Transverse colon (tissue), 4 donors: ENCODE data around the gene AHSP. TPM values are rescaled to one million over a fixed set of nuclear protein-coding genes. Genes with fewer than 3 reads are reported as not detected.

Source experiments
- DNase-seq: peaks from one replicate; pipeline ENCODE4 v3.0.0-alpha.2; 2019
- H3K27ac ChIP-seq, 4 donors: fragments of 200-600 bp; sonication (generic); 2 replicates each; pipeline ENCODE4 v1.5.1; 2016 to 2018; ENCODE audit warnings: inconsistent platforms in 4 of 4
- H3K27me3 ChIP-seq: fragments of 200-600 bp; sonication (generic); 2 replicates; pipeline ENCODE4 v1.5.1; 2017; ENCODE audit warnings: inconsistent platforms
- H3K36me3 ChIP-seq, 4 donors: fragments of 200-600 bp; sonication (generic); 2 replicates each; pipeline ENCODE4 v1.5.1; 2017 to 2019; ENCODE audit warnings: inconsistent platforms in 4 of 4
- H3K4me1 ChIP-seq, 4 donors: fragments of 200-600 bp; sonication (generic); 2 replicates each; pipeline ENCODE4 v1.5.1; 2017 to 2020; ENCODE audit warnings: inconsistent platforms in 4 of 4
- H3K4me3 ChIP-seq, 4 donors: fragments of 200-600 bp; sonication (generic); 1 replicate in 1 of 4; 2 replicates in 3 of 4; pipeline versions ENCODE4 v1.5.1 to v1.6.1; 2017 to 2019; ENCODE audit warnings: inconsistent platforms in 4 of 4
- H3K9me3 ChIP-seq, 2 donors: fragments of 200-600 bp; sonication (generic); 2 replicates each; pipeline ENCODE4 v1.5.1; 2017 to 2019; ENCODE audit warnings: inconsistent platforms in 2 of 2
- EP300 ChIP-seq: sonication (generic); formaldehyde crosslinking; IDR thresholded peaks from one replicate; pipeline ENCODE4 v1.6.1; 2017; ENCODE audit warnings: antibody characterized with exemption, low read depth
- POLR2A ChIP-seq: fragments of 450-650 bp; IDR thresholded peaks from one replicate; pipeline ENCODE4 v1.6.1; 2016; ENCODE audit warnings: antibody characterized with exemption, mild to moderate bottlenecking, moderate library complexity
- POLR2AphosphoS5 ChIP-seq, 3 donors: sonication (generic); formaldehyde crosslinking; IDR thresholded peaks; one replicate each; pipeline ENCODE4 v1.6.1; 2016; ENCODE audit warnings: antibody characterized with exemption in 3 of 3
- WGBS, 2 donors: methylation state at CpG; one replicate each; pipeline ENCODE4 v1.1.5; 2018; ENCODE audit warnings: low coverage in 1 of 2; 5-methylcytosine and 5-hydroxymethylcytosine counted together
- in situ Hi-C, 4 donors: fragments of 200-750 bp; cut with MboI; loops; one replicate each; pipeline versions ENCODE4 v1.15.0 to v1.15.1; 2017; ENCODE audit warnings: low sequenced_read_pairs in 3 of 4, low pct_ligation_motif_present in 1 of 4, low pct_unique_long_range_greater_than_20kb in 1 of 4
- intact Hi-C: fragments of 100-400 bp; cut with DNase I; formaldehyde crosslinking; loops from one replicate; pipeline ENCODE4 v1.15.1; 2023; ENCODE audit warnings: low total_unique reads
- total RNA-seq, 4 donors: library from RNA; depleted of rRNA; stranded (reverse); fragments of >200 nt; gene quantifications; one replicate each; pipeline ENCODE4 v1.1.0, GENCODE V29; 2016
- TF ChIP-seq, protein P1 (sequence below), 5 experiments: fragments of 200-600 bp in 3 of 5; fragments of 450-650 bp in 2 of 5; sonication (generic) in 3 of 5; IDR thresholded peaks; 1 replicate in 2 of 5; 2 replicates in 3 of 5; pipeline ENCODE4 v1.5.1; 2016 to 2017; ENCODE audit warnings: antibody characterized with exemption in 5 of 5, inconsistent platforms in 3 of 5, mild to moderate bottlenecking in 2 of 5, moderate library complexity in 1 of 5

AHSP gene
- total RNA-seq, 4 donors from 2014 or later: not detected

DNA sequence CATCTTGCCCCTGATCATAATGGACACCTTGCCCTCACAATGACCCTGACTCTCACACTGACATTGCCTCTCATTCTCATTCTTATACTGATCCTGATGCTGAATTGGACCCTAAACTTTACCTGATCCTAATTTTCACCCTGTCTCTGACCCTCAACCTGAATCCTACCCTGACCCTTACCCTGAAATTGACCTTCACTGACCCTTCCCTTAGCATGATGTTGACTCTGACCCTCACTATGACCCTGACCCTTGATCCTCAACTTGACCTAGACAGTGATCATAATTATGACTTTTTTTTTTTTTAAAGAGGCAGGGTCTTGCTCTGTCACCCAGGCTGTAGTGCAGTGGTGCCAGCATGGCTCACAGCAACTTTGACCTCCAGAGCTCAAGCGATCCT is 3.4 kb downstream of the AHSP start:
- peaks cover 54% of the 10 kb centered on the region for H3K27me3 ChIP-seq
- H3K9me3 ChIP-seq: no peaks in the 10 kb centered on the region
- H3K36me3 ChIP-seq: no peaks in the 10 kb centered on the region
- WGBS, 2 donors: 80 to 83% methylated on average over 1 of the region's 1 CpG
- in situ Hi-C loops (no loop called here), intact Hi-C loops (no loop called here)
- H3K27ac ChIP-seq: no peak overlapping the region
- no peak overlapping the region for H3K4me3 ChIP-seq
- no peak for DNase-seq
- peaks cover 0 to 3% (median 0%) of the 10 kb centered on the region in 4 donors for H3K4me1 ChIP-seq
- TF ChIP-seq, protein P1, sequence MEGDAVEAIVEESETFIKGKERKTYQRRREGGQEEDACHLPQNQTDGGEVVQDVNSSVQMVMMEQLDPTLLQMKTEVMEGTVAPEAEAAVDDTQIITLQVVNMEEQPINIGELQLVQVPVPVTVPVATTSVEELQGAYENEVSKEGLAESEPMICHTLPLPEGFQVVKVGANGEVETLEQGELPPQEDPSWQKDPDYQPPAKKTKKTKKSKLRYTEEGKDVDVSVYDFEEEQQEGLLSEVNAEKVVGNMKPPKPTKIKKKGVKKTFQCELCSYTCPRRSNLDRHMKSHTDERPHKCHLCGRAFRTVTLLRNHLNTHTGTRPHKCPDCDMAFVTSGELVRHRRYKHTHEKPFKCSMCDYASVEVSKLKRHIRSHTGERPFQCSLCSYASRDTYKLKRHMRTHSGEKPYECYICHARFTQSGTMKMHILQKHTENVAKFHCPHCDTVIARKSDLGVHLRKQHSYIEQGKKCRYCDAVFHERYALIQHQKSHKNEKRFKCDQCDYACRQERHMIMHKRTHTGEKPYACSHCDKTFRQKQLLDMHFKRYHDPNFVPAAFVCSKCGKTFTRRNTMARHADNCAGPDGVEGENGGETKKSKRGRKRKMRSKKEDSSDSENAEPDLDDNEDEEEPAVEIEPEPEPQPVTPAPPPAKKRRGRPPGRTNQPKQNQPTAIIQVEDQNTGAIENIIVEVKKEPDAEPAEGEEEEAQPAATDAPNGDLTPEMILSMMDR (IDR thresholded peaks at IDR 0.05): no peak
- TF ChIP-seq EP300 (no peak), POLR2AphosphoS5 (IDR thresholded peaks at IDR 0.05) (no peak), POLR2A (no peak)

GRCh38 chr16:31532120-31532519 is 4.4 kb downstream of the AHSP start:
- no peak overlapping the region for H3K4me3 ChIP-seq
- intact Hi-C loops: no loop called here
- no peaks in the 10 kb centered on the region for H3K36me3 ChIP-seq
- no peaks in the 10 kb centered on the region for H3K9me3 ChIP-seq
- H3K4me1 ChIP-seq: peaks cover 0 to 3% (median 0%) of the 10 kb centered on the region in 4 donors
- peaks cover 63% of the 10 kb centered on the region for H3K27me3 ChIP-seq
- no peak for TF ChIP-seq EP300
- TF ChIP-seq POLR2AphosphoS5 (IDR thresholded peaks at IDR 0.05): no peak
- TF ChIP-seq, protein P1 (IDR thresholded peaks at IDR 0.05): no peak
- no peak for TF ChIP-seq POLR2A
- no peak for DNase-seq
- in situ Hi-C loops: no loop called here
- H3K27ac ChIP-seq: no peak overlapping the region
- WGBS, 2 donors: 40% methylated on average over 2 of the region's 2 CpGs; no CpG with 5 or more reads in 1 of the 2 donors

DNA sequence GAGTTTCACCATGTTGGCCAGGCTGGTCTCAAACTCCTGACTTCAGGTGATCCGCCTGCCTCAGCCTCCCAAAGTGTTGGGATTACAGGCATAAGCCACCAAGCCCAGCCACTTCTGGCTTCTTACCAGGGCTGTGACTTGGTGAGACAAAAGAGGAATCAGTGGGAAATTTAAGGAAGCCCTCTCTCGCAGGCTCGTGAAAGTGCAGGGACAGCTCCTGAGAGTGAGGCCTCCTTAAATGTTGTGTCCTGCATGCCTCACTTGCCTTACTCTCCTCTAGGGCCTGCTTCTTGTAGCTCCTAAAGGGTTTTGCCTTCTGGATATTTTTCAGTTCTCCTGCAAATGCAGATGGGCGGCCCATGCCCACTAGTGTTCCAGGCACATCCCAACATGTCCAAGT is 5.2 kb downstream of the AHSP start:
- in situ Hi-C loops (no loop called here), intact Hi-C loops (no loop called here)
- 90 to 93% methylated on average over 2 to 4 of the region's 4 CpGs for WGBS, 2 donors
- no peak for DNase-seq
- Histone ChIP-seq H3K27ac (no peak overlapping the region), H3K4me1 (peaks cover 0 to 8% (median 3%) of the 10 kb centered on the region in 4 donors), H3K4me3 (no peak overlapping the region), H3K36me3 (no peaks in the 10 kb centered on the region), H3K27me3 (peaks cover 63% of the 10 kb centered on the region), H3K9me3 (no peaks in the 10 kb centered on the region)
- no peak for TF ChIP-seq POLR2A
- no peak for TF ChIP-seq POLR2AphosphoS5 (IDR thresholded peaks at IDR 0.05)
- TF ChIP-seq, protein P1 (IDR thresholded peaks at IDR 0.05): no peak
- no peak for TF ChIP-seq EP300

DNA sequence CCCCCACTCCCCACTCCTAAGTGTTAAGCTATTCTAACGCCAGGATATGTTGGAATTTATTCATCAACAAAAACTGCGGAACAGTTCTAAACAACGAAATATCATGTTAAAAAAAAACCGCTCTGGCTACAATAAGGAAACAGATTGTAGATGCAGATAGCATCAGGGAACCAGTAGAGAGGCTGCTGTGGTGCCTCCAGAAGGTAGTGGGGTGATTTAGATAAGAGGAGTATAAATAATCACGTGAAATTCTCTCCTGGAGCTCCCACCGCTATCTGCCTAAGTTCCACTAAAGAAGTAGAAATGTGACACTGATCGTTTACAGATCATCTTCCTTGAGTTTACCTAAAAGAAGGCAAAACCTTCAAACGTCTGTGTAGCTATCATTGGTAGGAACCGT is 8.0 kb downstream of the AHSP start:
- DNase-seq: no peak
- no peak for TF ChIP-seq POLR2AphosphoS5 (IDR thresholded peaks at IDR 0.05)
- TF ChIP-seq, protein P1 (IDR thresholded peaks at IDR 0.05): no peak
- TF ChIP-seq EP300: no peak
- TF ChIP-seq POLR2A: no peak
- Histone ChIP-seq H3K27ac (no peak overlapping the region), H3K4me1 (peaks cover 0 to 6% (median 2%) of the 10 kb centered on the region in 4 donors), H3K27me3 (peaks cover 56% of the 10 kb centered on the region), H3K9me3 (no peaks in the 10 kb centered on the region), H3K4me3 (no peak overlapping the region), H3K36me3 (no peaks in the 10 kb centered on the region)
- 28 to 45% methylated on average over 6 to 9 of the region's 9 CpGs for WGBS, 2 donors
- in situ Hi-C loops: no loop called here
- intact Hi-C loops: no loop called here
